Activated naive CD4-positive, alpha-beta T cell (primary cell): ENCODE data around the gene FNIP1.
"Not testable (repeated sequence)": the region's sequence is repeated elsewhere in the genome, so short reads cannot be mapped to it uniquely, and the experiment has no call there.

ENCODE experiments used
- DNase-seq, 4 experiments: peaks; one replicate each; lab custom pipeline; 2025; lab: John Stamatoyannopoulos, UW

The FNIP1 gene

DNA sequence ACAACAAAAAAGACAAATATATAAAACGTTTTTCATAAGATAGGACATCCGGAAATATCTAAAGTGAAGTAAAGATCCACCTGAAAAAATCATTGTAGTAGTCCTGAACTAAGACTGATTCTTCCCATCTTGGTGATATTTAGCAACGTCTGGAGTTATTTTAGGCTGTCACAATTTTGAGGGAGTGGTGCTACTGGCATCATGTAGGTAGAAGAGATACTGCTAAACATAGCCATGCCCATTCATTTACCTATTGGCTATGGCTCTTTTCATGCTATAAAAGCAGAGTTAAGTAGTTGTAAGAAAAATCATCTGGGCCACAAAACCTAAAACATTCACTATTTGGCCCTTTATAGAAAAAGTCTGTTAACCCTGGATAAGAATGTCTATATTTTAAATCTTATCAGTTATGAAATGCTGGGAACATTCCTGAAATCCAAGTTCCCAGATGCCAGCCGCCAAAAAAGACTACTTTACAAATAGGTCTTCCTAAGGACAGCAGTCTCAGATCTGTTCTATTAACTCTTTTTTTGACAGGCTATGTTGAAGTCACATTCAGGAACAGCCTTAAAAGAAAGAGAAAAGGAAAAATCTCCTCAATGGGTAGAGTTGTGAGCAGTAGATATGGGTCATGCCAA lies 188.8 kb downstream of the FNIP1 start:
- no peak for DNase-seq

DNA sequence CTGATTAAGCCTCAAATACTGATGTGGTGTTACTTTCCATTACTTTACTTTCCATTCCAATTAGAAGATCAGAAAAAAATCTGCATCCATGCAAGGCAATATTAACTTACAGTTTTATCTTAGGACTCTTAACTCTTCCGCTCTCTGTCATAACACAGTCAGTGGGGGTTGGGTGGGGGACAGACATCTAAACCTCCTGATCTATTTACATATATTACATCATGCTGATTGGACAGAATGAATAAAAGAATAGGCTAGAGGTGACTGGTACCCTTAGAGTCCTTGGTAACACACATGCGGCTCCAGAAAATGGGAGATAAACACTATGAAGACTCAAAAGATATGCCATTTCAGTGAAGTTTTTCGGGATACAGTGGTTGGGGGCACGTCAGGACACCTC lies 189.4 kb downstream of the FNIP1 start:
- no peak for DNase-seq

DNA sequence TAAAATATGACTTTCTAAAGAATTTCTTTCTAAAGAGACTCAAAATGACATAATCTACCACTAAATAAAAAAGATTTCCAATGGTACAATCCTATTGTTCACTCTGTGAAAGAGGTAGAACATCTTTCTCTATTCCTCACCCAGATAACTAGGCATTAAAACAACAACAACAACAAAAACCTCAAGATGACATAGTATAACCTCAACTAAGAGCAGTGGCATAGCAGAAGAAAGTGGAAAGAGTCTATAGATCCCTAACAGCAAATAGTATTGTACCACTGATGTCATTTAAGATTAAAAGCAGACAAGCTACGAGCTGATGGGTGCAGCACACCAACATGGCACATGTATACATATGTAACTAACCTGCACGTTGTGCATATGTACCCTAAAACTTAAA lies 191.7 kb downstream of the FNIP1 start:
- DNase-seq: no peak

DNA sequence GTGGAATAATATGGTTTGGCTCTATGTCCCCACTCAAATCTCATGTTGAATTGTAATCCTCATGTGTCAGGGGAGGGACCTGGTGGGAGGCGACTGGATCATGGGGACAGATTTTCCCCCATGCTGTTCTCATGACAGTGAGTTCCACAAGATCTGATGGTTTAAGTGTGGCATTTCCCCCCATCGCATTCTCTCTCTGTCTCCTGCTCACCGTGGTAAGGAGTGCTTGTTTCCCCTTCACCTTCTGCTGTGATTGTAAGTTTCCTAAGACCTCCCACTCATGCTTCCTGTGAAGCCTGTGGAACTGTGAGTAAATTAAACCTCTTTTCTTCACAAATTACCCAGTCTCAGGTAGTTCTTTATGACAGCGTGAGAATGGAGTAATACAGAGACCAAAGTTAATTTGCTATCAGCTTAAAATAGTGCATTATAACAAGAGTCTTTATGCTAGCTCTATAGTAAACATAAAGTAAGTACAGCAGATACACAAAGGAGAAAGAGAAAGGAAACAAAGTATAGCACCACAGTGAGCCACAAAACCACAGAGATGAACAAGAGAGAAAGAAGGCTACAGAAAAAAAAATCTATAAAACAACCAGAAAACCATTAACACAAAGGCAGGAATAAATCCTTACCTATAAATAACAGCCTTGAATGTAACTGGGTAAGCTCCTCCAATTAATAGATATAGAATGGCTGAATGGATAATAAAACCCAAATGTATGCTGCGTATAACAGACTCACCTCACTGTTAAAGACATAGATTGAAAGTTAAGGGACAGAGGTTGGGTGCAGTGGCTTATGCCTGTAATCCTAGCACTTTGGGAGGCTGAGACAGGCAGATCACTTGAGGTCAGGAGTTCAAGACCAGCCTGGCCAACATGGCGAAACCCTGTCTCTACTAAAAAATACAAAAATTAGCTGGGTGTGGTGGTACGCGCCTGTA lies 201.5 kb downstream of the FNIP1 start:
- no peak for DNase-seq

DNA sequence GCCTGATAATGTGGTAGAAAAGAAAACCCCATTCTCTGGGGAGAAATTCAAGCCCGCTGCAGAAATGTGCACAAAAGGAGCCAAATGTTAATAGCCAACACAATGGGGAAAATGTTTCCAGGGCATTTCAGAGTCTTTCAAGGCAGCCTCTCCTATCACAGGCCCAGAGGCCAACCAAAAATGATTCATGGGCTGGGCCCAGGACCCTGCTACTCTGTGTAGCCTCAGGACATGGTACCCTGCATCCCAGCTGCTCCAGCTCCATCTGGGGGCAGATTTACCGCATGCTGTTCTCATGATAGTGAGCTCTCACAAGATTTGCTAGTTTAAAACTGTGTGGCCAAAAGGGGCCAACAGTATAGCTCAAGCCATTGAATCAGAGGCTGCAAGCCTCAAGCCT lies 202.9 kb downstream of the FNIP1 start:
- no peak for DNase-seq

DNA sequence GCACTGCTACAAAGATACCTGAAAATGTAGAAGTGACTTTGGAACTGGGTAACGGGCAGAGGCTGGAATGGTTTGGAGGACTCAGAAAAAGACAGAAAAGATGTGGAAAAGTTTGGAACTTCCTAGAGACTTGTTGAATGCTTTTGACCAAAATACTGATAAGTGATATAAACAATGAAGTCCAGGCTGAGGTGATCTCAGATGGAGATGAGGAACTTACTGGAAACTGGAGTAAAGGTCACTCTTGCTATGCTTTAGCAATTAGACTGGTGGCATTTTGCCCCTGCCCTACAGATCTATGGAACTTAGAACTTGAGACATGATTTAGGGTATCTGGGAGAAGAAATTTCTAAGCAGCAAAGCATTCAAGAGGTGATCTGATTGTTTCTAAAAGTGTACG lies 203.4 kb downstream of the FNIP1 start:
- DNase-seq: not testable (repeated sequence)
